Measurements from ENCODE around the gene MFAP4. TPM values are rescaled to one million over a fixed set of nuclear protein-coding genes. Genes with fewer than 3 reads are reported as not detected.

The MFAP4 gene
- total RNA-seq, 4 donors from 2014 or later = 11.1 to 65.7 (median 30.6) TPM

- no peak overlapping the region for H3K4me3 ChIP-seq (ENCODE audit: low read depth, poor library complexity, severe bottlenecking)
- DNase-seq (ENCODE audit: low spot score in 2 of 2) = no peak
- intact Hi-C loops (cut with DNase I; ENCODE audit: low total_unique reads) = no loop called here
- 69 to 74% methylated on average over 8 of the region's 8 CpGs for WGBS, 2 donors
- TF ChIP-seq CTCF (IDR thresholded peaks at IDR 0.05) (no peak), POLR2A (IDR thresholded peaks at IDR 0.05) (no peak)
Measured at GRCh38 chr17:19424934-19425868, 38.2 kb upstream of the MFAP4 start.

- intact Hi-C loops (cut with DNase I; ENCODE audit: low total_unique reads) = no loop called here
- TF ChIP-seq CTCF (IDR thresholded peaks at IDR 0.05) (no peak), POLR2A (IDR thresholded peaks at IDR 0.05) (no peak)
- DNase-seq (ENCODE audit: low spot score in 2 of 2) = no peak
- WGBS, 2 donors = 71 to 74% methylated on average over 6 of the region's 6 CpGs
- H3K4me3 ChIP-seq (ENCODE audit: low read depth, poor library complexity, severe bottlenecking) = no peak overlapping the region
Measured at GRCh38 chr17:19421926-19422325, 34.9 kb upstream of the MFAP4 start.

GRCh38 chr17:19421219-19421618, 34.2 kb upstream of the MFAP4 start:
- no peak for DNase-seq (ENCODE audit: low spot score in 2 of 2)
- 67 to 71% methylated on average over 4 of the region's 4 CpGs for WGBS, 2 donors
- TF ChIP-seq POLR2A (IDR thresholded peaks at IDR 0.05) (no peak), CTCF (IDR thresholded peaks at IDR 0.05) (no peak)
- intact Hi-C loops (cut with DNase I; ENCODE audit: low total_unique reads) = no loop called here
- H3K4me3 ChIP-seq (ENCODE audit: low read depth, poor library complexity, severe bottlenecking) = no peak overlapping the region

GRCh38 chr17:19418251-19418992, 31.4 kb upstream of the MFAP4 start:
- DNase-seq (ENCODE audit: low spot score in 2 of 2) = no peak
- no peak overlapping the region for H3K4me3 ChIP-seq (ENCODE audit: low read depth, poor library complexity, severe bottlenecking)
- TF ChIP-seq CTCF (IDR thresholded peaks at IDR 0.05) = no peak
- TF ChIP-seq POLR2A (IDR thresholded peaks at IDR 0.05) = no peak
- intact Hi-C loops (cut with DNase I; ENCODE audit: low total_unique reads) = no loop called here
- 61 to 64% methylated on average over 7 of the region's 7 CpGs for WGBS, 2 donors

GRCh38 chr17:19417611-19418010, 30.6 kb upstream of the MFAP4 start:
- 35 to 42% methylated on average over 3 of the region's 3 CpGs for WGBS, 2 donors
- intact Hi-C loops (cut with DNase I; ENCODE audit: low total_unique reads) = no loop called here
- TF ChIP-seq POLR2A (IDR thresholded peaks at IDR 0.05) (no peak), CTCF (IDR thresholded peaks at IDR 0.05) (no peak)
- no peak overlapping the region for H3K4me3 ChIP-seq (ENCODE audit: low read depth, poor library complexity, severe bottlenecking)
- DNase-seq (ENCODE audit: low spot score in 2 of 2) = no peak

All from lower leg skin (tissue), 4 donors.